ENCODE measurements around the gene UFD1. TPM values are rescaled to one million over a fixed set of nuclear protein-coding genes. Genes with fewer than 3 reads are reported as not detected.

Gene UFD1
- total and polyA plus RNA-seq, 2 of the 4 experiments (the other 2 are of a cell fraction): 149 to 152 TPM

DNA sequence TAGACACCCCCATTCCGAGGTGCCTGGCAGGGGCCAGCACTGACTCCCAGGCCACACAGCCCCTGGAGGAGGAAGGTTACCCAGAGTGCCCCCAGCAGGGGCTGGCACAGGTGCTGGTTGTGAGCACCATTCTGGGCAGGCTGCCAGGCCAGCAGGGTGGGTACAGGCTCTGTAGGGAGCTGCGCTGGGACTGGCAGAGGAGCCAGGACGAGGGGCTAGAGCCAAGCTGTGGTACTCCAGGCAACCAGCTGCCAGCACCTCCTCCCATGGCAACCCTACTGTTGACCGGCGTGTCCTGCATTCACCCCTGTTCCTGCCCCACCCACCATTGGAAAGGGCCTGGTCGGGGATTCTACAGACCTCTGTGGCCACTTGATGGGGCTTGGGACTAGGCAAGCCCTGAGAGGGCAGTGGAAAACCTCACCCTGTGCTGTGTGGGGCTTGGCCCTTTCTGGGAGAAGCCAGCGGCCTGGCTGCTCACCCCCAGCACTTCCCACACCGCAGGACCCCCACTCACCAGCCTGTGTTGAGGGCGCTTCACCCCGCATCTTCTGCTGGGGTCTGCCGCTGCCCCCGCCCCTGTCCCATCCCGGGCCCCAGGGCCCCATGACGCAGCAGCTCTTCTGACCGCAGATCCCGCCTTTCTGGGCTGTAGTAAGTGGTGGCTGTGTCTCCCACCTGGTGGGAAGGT, 43.3 kb upstream of the UFD1 start:
- Histone ChIP-seq H4K5ac (ENCODE audit: low read depth, low read length) (no peak overlapping the region), H2BK5ac (ENCODE audit: low read depth, low read length, poor library complexity, severe bottlenecking) (no peak overlapping the region), H2AK9ac (replicated peaks; ENCODE audit: low read depth, low read length, poor library complexity) (peak overlapping the region; percentile 78), H3K18ac (ENCODE audit: low read depth, low read length) (no peak overlapping the region), H3K23ac (ENCODE audit: low read depth, low read length) (no peak overlapping the region), H4K8ac (ENCODE audit: low read depth in 2 of 2, low read length in 2 of 2) (no peak overlapping the region), H3K27ac (ENCODE audit: insufficient read depth, low read length) (no peak overlapping the region), H3K9ac (ENCODE audit: low read depth, low read length) (no peak overlapping the region), H3K14ac (replicated peaks; ENCODE audit: low read depth, low read length) (no peak overlapping the region), H2BK20ac (ENCODE audit: low read depth, low read length) (no peak overlapping the region), H2AK5ac (ENCODE audit: low read depth, low read length) (no peak overlapping the region), H3K4ac (ENCODE audit: low read depth, low read length) (no peak overlapping the region), H2BK120ac (ENCODE audit: low read depth, low read length) (no peak overlapping the region), H3K56ac (ENCODE audit: extremely low read depth, insufficient read depth, low read length) (no peak overlapping the region), H3K36me3 (ENCODE audit: control insufficient read depth, insufficient read depth, low read length) (no peaks in the 10 kb centered on the region), H3K9me3 (ENCODE audit: control insufficient read depth, insufficient read depth, low read length) (no peaks in the 10 kb centered on the region), H2AFZ (replicated peaks; ENCODE audit: low read length, poor library complexity) (no peak overlapping the region), H3K4me2 (ENCODE audit: low read depth, low read length) (no peak overlapping the region), H3K4me1 (ENCODE audit: control insufficient read depth, insufficient read depth, low read length) (no peaks in the 10 kb centered on the region; the same call in 1 of the 2 replicates), H4K20me1 (ENCODE audit: insufficient read depth, low read length) (peaks cover 4% of the 10 kb centered on the region; the same call in 1 of the 2 replicates), H3K27me3 (ENCODE audit: control insufficient read depth, insufficient read depth, low read length) (peaks cover 17% of the 10 kb centered on the region), H3K9me1 (ENCODE audit: insufficient read depth, low read length) (no peaks in the 10 kb centered on the region), H2BK15ac (ENCODE audit: low read depth, low read length) (no peak overlapping the region), H4K91ac (ENCODE audit: insufficient read depth, low read depth, low read length) (no peak overlapping the region), H3K79me1 (ENCODE audit: low read depth in 1 of 2, low read length in 2 of 2) (no peaks in the 10 kb centered on the region), H3K4me3 (ENCODE audit: insufficient read depth, low read depth, low read length) (no peak overlapping the region)
- DNase-seq: no peak
- CTCF ChIA-PET: interaction anchor here (0.5 kb wide), 1 partner anchor 32 kb away, joined by 3 read pairs; no protein-coding TSS in a partner anchor
- dilution Hi-C loops (cut with HindIII; ENCODE audit: low sequenced_read_pairs, unreplicated experiment) (no loop called here), intact Hi-C loops (cut with micrococcal nuclease) (no loop called here), in situ Hi-C loops (cut with MboI; ENCODE audit: low sequenced_read_pairs) (no loop called here)
- POLR2A ChIA-PET (ENCODE audit: unreplicated experiment): no interaction called here
- ATAC-seq (ENCODE audit: low read depth): no peak
- TF ChIP-seq RCOR1 (IDR thresholded peaks at IDR 0.05; ENCODE audit: insufficient replicate concordance, low read length) (no peak), MAZ (IDR thresholded peaks at IDR 0.05; ENCODE audit: borderline replicate concordance, low read depth, low read length) (no peak), SMC3 (IDR thresholded peaks at IDR 0.05; ENCODE audit: low read depth, low read length) (no peak), POLR2A (IDR thresholded peaks at IDR 0.05; ENCODE audit: low read depth, low read length) (no peak), CHD1 (IDR thresholded peaks at IDR 0.05; ENCODE audit: low read depth, low read length) (no peak), MXI1 (IDR thresholded peaks at IDR 0.05; ENCODE audit: borderline replicate concordance, low read depth, low read length) (no peak), MAFK (IDR thresholded peaks at IDR 0.05; ENCODE audit: low read depth, low read length) (no peak), FOS (IDR thresholded peaks at IDR 0.05; ENCODE audit: low read depth, low read length) (no peak), RFX5 (IDR thresholded peaks at IDR 0.05; ENCODE audit: low read depth, low read length) (no peak), NFE2L2 (IDR thresholded peaks at IDR 0.05; ENCODE audit: low read depth, low read length) (no peak)
- TF ChIP-seq, protein P1, sequence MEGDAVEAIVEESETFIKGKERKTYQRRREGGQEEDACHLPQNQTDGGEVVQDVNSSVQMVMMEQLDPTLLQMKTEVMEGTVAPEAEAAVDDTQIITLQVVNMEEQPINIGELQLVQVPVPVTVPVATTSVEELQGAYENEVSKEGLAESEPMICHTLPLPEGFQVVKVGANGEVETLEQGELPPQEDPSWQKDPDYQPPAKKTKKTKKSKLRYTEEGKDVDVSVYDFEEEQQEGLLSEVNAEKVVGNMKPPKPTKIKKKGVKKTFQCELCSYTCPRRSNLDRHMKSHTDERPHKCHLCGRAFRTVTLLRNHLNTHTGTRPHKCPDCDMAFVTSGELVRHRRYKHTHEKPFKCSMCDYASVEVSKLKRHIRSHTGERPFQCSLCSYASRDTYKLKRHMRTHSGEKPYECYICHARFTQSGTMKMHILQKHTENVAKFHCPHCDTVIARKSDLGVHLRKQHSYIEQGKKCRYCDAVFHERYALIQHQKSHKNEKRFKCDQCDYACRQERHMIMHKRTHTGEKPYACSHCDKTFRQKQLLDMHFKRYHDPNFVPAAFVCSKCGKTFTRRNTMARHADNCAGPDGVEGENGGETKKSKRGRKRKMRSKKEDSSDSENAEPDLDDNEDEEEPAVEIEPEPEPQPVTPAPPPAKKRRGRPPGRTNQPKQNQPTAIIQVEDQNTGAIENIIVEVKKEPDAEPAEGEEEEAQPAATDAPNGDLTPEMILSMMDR (conservative IDR thresholded peaks at IDR 0.05; ENCODE audit: low read depth, low read length): no peak
- TF ChIP-seq, protein P2, sequence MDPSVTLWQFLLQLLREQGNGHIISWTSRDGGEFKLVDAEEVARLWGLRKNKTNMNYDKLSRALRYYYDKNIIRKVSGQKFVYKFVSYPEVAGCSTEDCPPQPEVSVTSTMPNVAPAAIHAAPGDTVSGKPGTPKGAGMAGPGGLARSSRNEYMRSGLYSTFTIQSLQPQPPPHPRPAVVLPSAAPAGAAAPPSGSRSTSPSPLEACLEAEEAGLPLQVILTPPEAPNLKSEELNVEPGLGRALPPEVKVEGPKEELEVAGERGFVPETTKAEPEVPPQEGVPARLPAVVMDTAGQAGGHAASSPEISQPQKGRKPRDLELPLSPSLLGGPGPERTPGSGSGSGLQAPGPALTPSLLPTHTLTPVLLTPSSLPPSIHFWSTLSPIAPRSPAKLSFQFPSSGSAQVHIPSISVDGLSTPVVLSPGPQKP (IDR thresholded peaks at IDR 0.05; ENCODE audit: borderline replicate concordance, low read depth, low read length): no peak
- 54% methylated on average over 3 of the region's 16 CpGs; no CpG with 5 or more reads in 1 of the 2 experiments for WGBS, 2 experiments (ENCODE audit: extremely low coverage in 2 of 2, insufficient read length in 1 of 2)
- BruUV-seq (replicated peaks): no TSS peak
